ENCODE measurements around the gene STPG2. TPM values are rescaled to one million over a fixed set of nuclear protein-coding genes. Genes with fewer than 3 reads are reported as not detected.

The STPG2 gene
- total and polyA plus RNA-seq, 2 of the 8 experiments (the other 6 are each of a cell fraction or from before 2014, with no cell fraction given) = 0.03 TPM; not detected in 1

GRCh38 chr4:97942951-97943350, 200.3 kb downstream of the STPG2 start:
- POLR2A ChIA-PET (ENCODE audit: partially characterized antibody) = no interaction called here
- no peak overlapping the region for H2BK12ac ChIP-seq (ENCODE audit: low read depth, low read length)
- no peak for TF ChIP-seq EGR1 (IDR thresholded peaks at IDR 0.05; ENCODE audit: borderline replicate concordance, low read depth, low read length)
- TF ChIP-seq CTCF (IDR thresholded peaks at IDR 0.05; ENCODE audit: control extremely low read depth in 1 of 3, insufficient read depth in 1 of 3, low read depth in 1 of 3, low read length in 3 of 3) = no peak
- TF ChIP-seq SIN3A (conservative IDR thresholded peaks at IDR 0.05 in 1 of 2, IDR thresholded peaks at IDR 0.05 in 1 of 2; ENCODE audit: low read depth in 1 of 2, low read length in 2 of 2) = no peak
- H3K23me2 ChIP-seq (ENCODE audit: low read depth, low read length) = no peaks in the 10 kb centered on the region
- no peaks in the 10 kb centered on the region for H3K27me3 ChIP-seq (replicated peaks in 1 of 4; ENCODE audit: control insufficient read depth in 3 of 4, extremely low read depth in 1 of 4, insufficient read depth in 3 of 4, low read length in 3 of 4)
- no peak overlapping the region for H2BK120ac ChIP-seq (replicated peaks; ENCODE audit: low read depth, low read length)
- H3K4ac ChIP-seq (replicated peaks; ENCODE audit: insufficient read length, low read depth, low read length) = no peak overlapping the region
- WGBS, 2 experiments (ENCODE audit: extremely low coverage in 1 of 2, insufficient coverage in 1 of 2, insufficient read length in 1 of 2, insufficient replicate concordance in 2 of 2, low coverage in 1 of 2, low lambda C conversion rate in 2 of 2, missing lambda C conversion rate in 1 of 2) = 81% methylated on average over 1 of the region's 1 CpG; no CpG with 5 or more reads in 1 of the 2 experiments
- H4K5ac ChIP-seq (ENCODE audit: insufficient read length, low read depth, low read length) = no peak overlapping the region
- peaks cover 4 to 7% of the 10 kb centered on the region in 2 experiments; a peak in 3 of 4 replicates for H3K9me3 ChIP-seq (ENCODE audit: insufficient read depth in 2 of 2, low read depth in 1 of 2, low read length in 1 of 2)
- no peak overlapping the region for H3K14ac ChIP-seq (ENCODE audit: insufficient read length)
- H4K91ac ChIP-seq (replicated peaks; ENCODE audit: insufficient read length, low read length) = no peak overlapping the region
- H3K4me1 ChIP-seq (replicated peaks in 1 of 4; ENCODE audit: control insufficient read depth in 3 of 4, insufficient read depth in 4 of 4, low read length in 3 of 4) = no peaks in the 10 kb centered on the region
- H3K56ac ChIP-seq (replicated peaks; ENCODE audit: insufficient read length, low read depth, low read length) = no peak overlapping the region
- no peak overlapping the region for H2BK15ac ChIP-seq (ENCODE audit: low read length)
- H3K9ac ChIP-seq (replicated peaks in 1 of 4; ENCODE audit: extremely low read depth in 1 of 4, low read depth in 3 of 4, low read length in 3 of 4) = no peak overlapping the region
- H3K4me3 ChIP-seq (ENCODE audit: extremely low read depth in 1 of 4, insufficient read depth in 2 of 4, low read depth in 3 of 4, low read length in 4 of 4) = no peak overlapping the region
- CTCF ChIA-PET (ENCODE audit: partially characterized antibody) = interaction anchor here (1.0 kb wide), 1 partner anchor 209 kb away, joined by 3 read pairs; no protein-coding TSS in a partner anchor
- H4K8ac ChIP-seq (ENCODE audit: extremely low read depth, insufficient read depth, low read length) = no peak overlapping the region
- H3K79me1 ChIP-seq (ENCODE audit: low read depth, low read length) = no peaks in the 10 kb centered on the region
- no peak overlapping the region for H2BK5ac ChIP-seq (ENCODE audit: low read depth, low read length)
- FAIRE-seq = no peak
- no peak overlapping the region for H2AK5ac ChIP-seq (ENCODE audit: low read depth, low read length)
- no peak overlapping the region for H3K27ac ChIP-seq (ENCODE audit: low read depth, low read length)
- H2BK20ac ChIP-seq (ENCODE audit: low read length) = no peak overlapping the region
- no peaks in the 10 kb centered on the region for H3K79me2 ChIP-seq (ENCODE audit: control insufficient read depth in 1 of 2, insufficient read depth in 2 of 2, low read length in 2 of 2)
- H3K18ac ChIP-seq (ENCODE audit: extremely low read depth, low read length) = no peak overlapping the region
- H3K36me3 ChIP-seq (ENCODE audit: control insufficient read depth in 2 of 4, insufficient read depth in 4 of 4, low read length in 3 of 4) = no peaks in the 10 kb centered on the region
- no peak overlapping the region for H3K23ac ChIP-seq (ENCODE audit: insufficient read length)
- no peak overlapping the region for H3K4me2 ChIP-seq (ENCODE audit: insufficient read depth in 1 of 2, low read depth in 2 of 2, low read length in 2 of 2)
- H2AFZ ChIP-seq (ENCODE audit: low read length) = no peak overlapping the region
- DNase-seq (ENCODE audit: low read depth in 1 of 2, low spot score in 2 of 2) = no peak
- no peaks in the 10 kb centered on the region for H4K20me1 ChIP-seq (replicated peaks in 1 of 2; ENCODE audit: control insufficient read depth in 1 of 2, insufficient read depth in 2 of 2, low read length in 2 of 2)

Measured in H1 (cell line).